Measurements from ENCODE around the gene PDXP. TPM values are rescaled to one million over a fixed set of nuclear protein-coding genes. Genes with fewer than 3 reads are reported as not detected.

Gene PDXP
- total and polyA plus RNA-seq, 2 of the 13 experiments (the other 11 are each of a cell fraction or from before 2014, with no cell fraction given) = 58.2 to 70.6 TPM

GRCh38 chr22:37659066-37659896 lies 758 bp downstream of the PDXP start (continued):
- TF ChIP-seq ZNF556 (CRISPR knock-in tag; IDR thresholded peaks at IDR 0.05; ENCODE audit: borderline replicate concordance) = peak; percentile 92; the same call in 1 of the 2 replicates
- TF ChIP-seq FOXP4 (CRISPR knock-in tag; IDR thresholded peaks at IDR 0.05) = peak; percentile 49
- TF ChIP-seq SAP130 (CRISPR knock-in tag; IDR thresholded peaks at IDR 0.05; ENCODE audit: low read depth) = peak; percentile 97
- TF ChIP-seq ZNF235 (CRISPR knock-in tag; IDR thresholded peaks at IDR 0.05; ENCODE audit: borderline replicate concordance) = 0 out of 2 replicates have a peak, but pooled peaks have one; percentile 11
- TF ChIP-seq ZGPAT (CRISPR knock-in tag; IDR thresholded peaks at IDR 0.05) = peak; percentile 39; the same call in 1 of the 2 replicates
- TF ChIP-seq, protein P1, sequence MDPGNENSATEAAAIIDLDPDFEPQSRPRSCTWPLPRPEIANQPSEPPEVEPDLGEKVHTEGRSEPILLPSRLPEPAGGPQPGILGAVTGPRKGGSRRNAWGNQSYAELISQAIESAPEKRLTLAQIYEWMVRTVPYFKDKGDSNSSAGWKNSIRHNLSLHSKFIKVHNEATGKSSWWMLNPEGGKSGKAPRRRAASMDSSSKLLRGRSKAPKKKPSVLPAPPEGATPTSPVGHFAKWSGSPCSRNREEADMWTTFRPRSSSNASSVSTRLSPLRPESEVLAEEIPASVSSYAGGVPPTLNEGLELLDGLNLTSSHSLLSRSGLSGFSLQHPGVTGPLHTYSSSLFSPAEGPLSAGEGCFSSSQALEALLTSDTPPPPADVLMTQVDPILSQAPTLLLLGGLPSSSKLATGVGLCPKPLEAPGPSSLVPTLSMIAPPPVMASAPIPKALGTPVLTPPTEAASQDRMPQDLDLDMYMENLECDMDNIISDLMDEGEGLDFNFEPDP (CRISPR knock-in tag; conservative IDR thresholded peaks at IDR 0.05) = no peak
- no peak for TF ChIP-seq ZNF207 (IDR thresholded peaks at IDR 0.05; ENCODE audit: borderline replicate concordance)
- no peak for TF ChIP-seq CC2D1A (CRISPR knock-in tag; IDR thresholded peaks at IDR 0.05)
- peak; percentile 65; the same call in 1 of the 2 replicates for TF ChIP-seq REPIN1 (CRISPR knock-in tag; IDR thresholded peaks at IDR 0.05; ENCODE audit: borderline replicate concordance, low read depth)
- TF ChIP-seq ZNF780A (CRISPR knock-in tag; IDR thresholded peaks at IDR 0.05) = peak; percentile 76; the same call in 1 of the 2 replicates
- TF ChIP-seq, protein P2, sequence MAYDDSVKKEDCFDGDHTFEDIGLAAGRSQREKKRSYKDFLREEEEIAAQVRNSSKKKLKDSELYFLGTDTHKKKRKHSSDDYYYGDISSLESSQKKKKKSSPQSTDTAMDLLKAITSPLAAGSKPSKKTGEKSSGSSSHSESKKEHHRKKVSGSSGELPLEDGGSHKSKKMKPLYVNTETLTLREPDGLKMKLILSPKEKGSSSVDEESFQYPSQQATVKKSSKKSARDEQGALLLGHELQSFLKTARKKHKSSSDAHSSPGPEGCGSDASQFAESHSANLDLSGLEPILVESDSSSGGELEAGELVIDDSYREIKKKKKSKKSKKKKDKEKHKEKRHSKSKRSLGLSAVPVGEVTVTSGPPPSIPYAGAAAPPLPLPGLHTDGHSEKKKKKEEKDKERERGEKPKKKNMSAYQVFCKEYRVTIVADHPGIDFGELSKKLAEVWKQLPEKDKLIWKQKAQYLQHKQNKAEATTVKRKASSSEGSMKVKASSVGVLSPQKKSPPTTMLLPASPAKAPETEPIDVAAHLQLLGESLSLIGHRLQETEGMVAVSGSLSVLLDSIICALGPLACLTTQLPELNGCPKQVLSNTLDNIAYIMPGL (CRISPR knock-in tag; IDR thresholded peaks at IDR 0.05; ENCODE audit: borderline replicate concordance in 1 of 2, low read depth in 1 of 2) = peak; percentile 31 to 59; a peak in 3 of 4 replicates
- peak; percentile 70; the same call in 1 of the 2 replicates for TF ChIP-seq ZNF512B (CRISPR knock-in tag; IDR thresholded peaks at IDR 0.05; ENCODE audit: borderline replicate concordance)
- 0 out of 2 replicates have a peak, but pooled peaks have one; percentile 46 for TF ChIP-seq ZBTB3 (CRISPR knock-in tag; IDR thresholded peaks at IDR 0.05; ENCODE audit: borderline replicate concordance, low read depth)
- TF ChIP-seq RFXANK (CRISPR knock-in tag; IDR thresholded peaks at IDR 0.05) = 0 out of 2 replicates have a peak, but pooled peaks have one; percentile 23
- 0 out of 2 replicates have a peak, but pooled peaks have one; percentile 39 for TF ChIP-seq ZNF784 (CRISPR knock-in tag; IDR thresholded peaks at IDR 0.05; ENCODE audit: borderline replicate concordance)

Data from HepG2 (cell line).